ENCODE measurements around the gene LRRC43. TPM values are rescaled to one million over a fixed set of nuclear protein-coding genes. Genes with fewer than 3 reads are reported as not detected.

The LRRC43 gene
- total and polyA plus RNA-seq, 10 of the 15 experiments (the other 5 are each of a cell fraction or from before 2014, with no cell fraction given): 0.23 TPM; not detected in 9

GRCh38 chr12:122195405-122195804 lies 12.5 kb downstream of the LRRC43 start:
- Histone ChIP-seq H3K27me3 (replicated peaks in 1 of 2; ENCODE audit: control insufficient read depth in 2 of 2, insufficient read depth in 2 of 2, low read length in 1 of 2) (no peaks in the 10 kb centered on the region; a peak in 1 of 4 replicates), H3K27ac (ENCODE audit: control insufficient read depth, insufficient read depth) (no peak overlapping the region), H3K9ac (ENCODE audit: control insufficient read depth, insufficient read depth, low read length) (no peak overlapping the region), H3K36me3 (ENCODE audit: control insufficient read depth in 2 of 2, insufficient read depth in 2 of 2, low read length in 1 of 2) (no peaks in the 10 kb centered on the region), H3K4me3 (no peak overlapping the region), H3K9me3 (replicated peaks; ENCODE audit: control insufficient read depth, insufficient read depth, low read length) (peaks cover 3% of the 10 kb centered on the region; the same call in 1 of the 3 replicates), H3K4me1 (ENCODE audit: control insufficient read depth, insufficient read depth, low read length) (no peaks in the 10 kb centered on the region), H4K20me1 (ENCODE audit: control insufficient read depth, insufficient read depth) (no peaks in the 10 kb centered on the region), H3K79me2 (ENCODE audit: control insufficient read depth, insufficient read depth, low read length) (no peaks in the 10 kb centered on the region), H3K4me2 (ENCODE audit: control insufficient read depth, insufficient read depth) (no peak overlapping the region), H2AFZ (ENCODE audit: control insufficient read depth, low read depth, low read length) (no peak overlapping the region)
- no peak for FAIRE-seq
- ChIA-PET SMC1A (ENCODE audit: uncharacterized antibody, unreplicated experiment) (no interaction called here), CTCF (interaction anchor here (0.8 to 1.0 kb wide), 2 partner anchors 14 to 64 kb away, joined by 4 to 5 read pairs; no protein-coding TSS in a partner anchor), RAD21 (ENCODE audit: unreplicated experiment) (no interaction called here), POLR2A (no interaction called here)
- ATAC-seq: no peak
- DNase-seq (ENCODE audit: low read depth, low spot score): no peak
- no TSS peak for BruUV-seq (replicated peaks)
- 43% methylated on average over 4 of the region's 4 CpGs for WGBS (ENCODE audit: insufficient coverage, insufficient replicate concordance, low lambda C conversion rate, missing lambda C conversion rate)
- intact Hi-C loops (cut with micrococcal nuclease; ENCODE audit: unreplicated experiment) (no loop called here), in situ Hi-C loops (cut with MboI) (no loop called here)
- TF ChIP-seq, protein P1, sequence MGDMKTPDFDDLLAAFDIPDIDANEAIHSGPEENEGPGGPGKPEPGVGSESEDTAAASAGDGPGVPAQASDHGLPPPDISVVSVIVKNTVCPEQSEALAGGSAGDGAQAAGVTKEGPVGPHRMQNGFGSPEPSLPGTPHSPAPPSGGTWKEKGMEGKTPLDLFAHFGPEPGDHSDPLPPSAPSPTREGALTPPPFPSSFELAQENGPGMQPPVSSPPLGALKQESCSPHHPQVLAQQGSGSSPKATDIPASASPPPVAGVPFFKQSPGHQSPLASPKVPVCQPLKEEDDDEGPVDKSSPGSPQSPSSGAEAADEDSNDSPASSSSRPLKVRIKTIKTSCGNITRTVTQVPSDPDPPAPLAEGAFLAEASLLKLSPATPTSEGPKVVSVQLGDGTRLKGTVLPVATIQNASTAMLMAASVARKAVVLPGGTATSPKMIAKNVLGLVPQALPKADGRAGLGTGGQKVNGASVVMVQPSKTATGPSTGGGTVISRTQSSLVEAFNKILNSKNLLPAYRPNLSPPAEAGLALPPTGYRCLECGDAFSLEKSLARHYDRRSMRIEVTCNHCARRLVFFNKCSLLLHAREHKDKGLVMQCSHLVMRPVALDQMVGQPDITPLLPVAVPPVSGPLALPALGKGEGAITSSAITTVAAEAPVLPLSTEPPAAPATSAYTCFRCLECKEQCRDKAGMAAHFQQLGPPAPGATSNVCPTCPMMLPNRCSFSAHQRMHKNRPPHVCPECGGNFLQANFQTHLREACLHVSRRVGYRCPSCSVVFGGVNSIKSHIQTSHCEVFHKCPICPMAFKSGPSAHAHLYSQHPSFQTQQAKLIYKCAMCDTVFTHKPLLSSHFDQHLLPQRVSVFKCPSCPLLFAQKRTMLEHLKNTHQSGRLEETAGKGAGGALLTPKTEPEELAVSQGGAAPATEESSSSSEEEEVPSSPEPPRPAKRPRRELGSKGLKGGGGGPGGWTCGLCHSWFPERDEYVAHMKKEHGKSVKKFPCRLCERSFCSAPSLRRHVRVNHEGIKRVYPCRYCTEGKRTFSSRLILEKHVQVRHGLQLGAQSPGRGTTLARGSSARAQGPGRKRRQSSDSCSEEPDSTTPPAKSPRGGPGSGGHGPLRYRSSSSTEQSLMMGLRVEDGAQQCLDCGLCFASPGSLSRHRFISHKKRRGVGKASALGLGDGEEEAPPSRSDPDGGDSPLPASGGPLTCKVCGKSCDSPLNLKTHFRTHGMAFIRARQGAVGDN (IDR thresholded peaks at IDR 0.05): no peak
- TF ChIP-seq HDAC2 (IDR thresholded peaks at IDR 0.05): no peak
- TF ChIP-seq, protein P2, sequence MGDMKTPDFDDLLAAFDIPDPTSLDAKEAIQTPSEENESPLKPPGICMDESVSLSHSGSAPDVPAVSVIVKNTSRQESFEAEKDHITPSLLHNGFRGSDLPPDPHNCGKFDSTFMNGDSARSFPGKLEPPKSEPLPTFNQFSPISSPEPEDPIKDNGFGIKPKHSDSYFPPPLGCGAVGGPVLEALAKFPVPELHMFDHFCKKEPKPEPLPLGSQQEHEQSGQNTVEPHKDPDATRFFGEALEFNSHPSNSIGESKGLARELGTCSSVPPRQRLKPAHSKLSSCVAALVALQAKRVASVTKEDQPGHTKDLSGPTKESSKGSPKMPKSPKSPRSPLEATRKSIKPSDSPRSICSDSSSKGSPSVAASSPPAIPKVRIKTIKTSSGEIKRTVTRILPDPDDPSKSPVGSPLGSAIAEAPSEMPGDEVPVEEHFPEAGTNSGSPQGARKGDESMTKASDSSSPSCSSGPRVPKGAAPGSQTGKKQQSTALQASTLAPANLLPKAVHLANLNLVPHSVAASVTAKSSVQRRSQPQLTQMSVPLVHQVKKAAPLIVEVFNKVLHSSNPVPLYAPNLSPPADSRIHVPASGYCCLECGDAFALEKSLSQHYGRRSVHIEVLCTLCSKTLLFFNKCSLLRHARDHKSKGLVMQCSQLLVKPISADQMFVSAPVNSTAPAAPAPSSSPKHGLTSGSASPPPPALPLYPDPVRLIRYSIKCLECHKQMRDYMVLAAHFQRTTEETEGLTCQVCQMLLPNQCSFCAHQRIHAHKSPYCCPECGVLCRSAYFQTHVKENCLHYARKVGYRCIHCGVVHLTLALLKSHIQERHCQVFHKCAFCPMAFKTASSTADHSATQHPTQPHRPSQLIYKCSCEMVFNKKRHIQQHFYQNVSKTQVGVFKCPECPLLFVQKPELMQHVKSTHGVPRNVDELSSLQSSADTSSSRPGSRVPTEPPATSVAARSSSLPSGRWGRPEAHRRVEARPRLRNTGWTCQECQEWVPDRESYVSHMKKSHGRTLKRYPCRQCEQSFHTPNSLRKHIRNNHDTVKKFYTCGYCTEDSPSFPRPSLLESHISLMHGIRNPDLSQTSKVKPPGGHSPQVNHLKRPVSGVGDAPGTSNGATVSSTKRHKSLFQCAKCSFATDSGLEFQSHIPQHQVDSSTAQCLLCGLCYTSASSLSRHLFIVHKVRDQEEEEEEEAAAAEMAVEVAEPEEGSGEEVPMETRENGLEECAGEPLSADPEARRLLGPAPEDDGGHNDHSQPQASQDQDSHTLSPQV (IDR thresholded peaks at IDR 0.05): no peak
- TF ChIP-seq SPI1 (IDR thresholded peaks at IDR 0.05; ENCODE audit: borderline replicate concordance, insufficient read depth, low read depth, low read length): no peak
- TF ChIP-seq KLF5 (IDR thresholded peaks at IDR 0.05; ENCODE audit: partially characterized antibody): no peak
- TF ChIP-seq EGR1 (IDR thresholded peaks at IDR 0.05; ENCODE audit: borderline replicate concordance in 1 of 2, low read depth in 2 of 2, low read length in 2 of 2): no peak
- TF ChIP-seq NFXL1 (IDR thresholded peaks at IDR 0.05; ENCODE audit: borderline replicate concordance): no peak
- TF ChIP-seq RB1 (IDR thresholded peaks at IDR 0.05; ENCODE audit: borderline replicate concordance): no peak
- TF ChIP-seq, protein P3, sequence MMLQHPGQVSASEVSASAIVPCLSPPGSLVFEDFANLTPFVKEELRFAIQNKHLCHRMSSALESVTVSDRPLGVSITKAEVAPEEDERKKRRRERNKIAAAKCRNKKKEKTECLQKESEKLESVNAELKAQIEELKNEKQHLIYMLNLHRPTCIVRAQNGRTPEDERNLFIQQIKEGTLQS (IDR thresholded peaks at IDR 0.05; ENCODE audit: borderline replicate concordance, extremely low read depth, low read depth, low read length): no peak
- no peak for TF ChIP-seq CEBPB (IDR thresholded peaks at IDR 0.05; ENCODE audit: borderline replicate concordance in 1 of 2, low read depth in 2 of 2, low read length in 2 of 2)
- TF ChIP-seq SIX5 (IDR thresholded peaks at IDR 0.05; ENCODE audit: low read depth, low read length, severe bottlenecking): no peak
- no peak for TF ChIP-seq MLLT1 (IDR thresholded peaks at IDR 0.05)

Measured in GM12878 (cell line).